PC-3 (cell line): ENCODE results near the gene NUB1. TPM values are rescaled to one million over a fixed set of nuclear protein-coding genes. Genes with fewer than 3 reads are reported as not detected.

Source experiments
- ATAC-seq: fragments of 200-7000 bp; cut with Tn5 transposase; 2 replicates; pipeline ENCODE4 v1.9.1; 2020; ENCODE audit warnings: mild to moderate bottlenecking, moderate library complexity
- BruUV-seq: library from RNA; stranded (reverse); fragments of 400-500 nt; replicated peaks from 2 replicates; lab custom pipeline; 2021; lab: Mats Ljungman, UMichigan
- CTCF ChIA-PET: fragments of 300-600 bp; sonication (Branson Sonifier 250); formaldehyde crosslinking; loops from one replicate; lab custom pipeline; 2022; ENCODE audit warnings: antibody characterized with exemption; lab: Charles Lee
- POLR2A ChIA-PET: fragments of 300-600 bp; sonication (Branson Sonifier 250); formaldehyde crosslinking; loops from one replicate; lab custom pipeline; 2022; ENCODE audit warnings: antibody characterized with exemption; ENCODE audit not compliant: unreplicated experiment; lab: Charles Lee
- DNase-seq: peaks from one replicate; pipeline ENCODE4 v3.0.0-alpha.2; 2015
- H2AFZ ChIP-seq: fragments of 300-600 bp; sonication (generic); 2 replicates; pipeline ENCODE4 v1.6.0; 2016; ENCODE audit warnings: antibody characterized with exemption, low read length
- H3F3A ChIP-seq: fragments of 300-600 bp; sonication (generic); one replicate; pipeline ENCODE4 v1.6.0; 2017; ENCODE audit warnings: antibody characterized with exemption, low read length, control low read depth, mild to moderate bottlenecking; ENCODE audit not compliant: unreplicated experiment
- H3K27ac ChIP-seq: fragments of 300-600 bp; sonication (generic); 2 replicates; pipeline ENCODE4 v1.5.1; 2016; ENCODE audit warnings: mild to moderate bottlenecking, low read length
- H3K27me3 ChIP-seq: fragments of 300-600 bp; sonication (generic); 2 replicates; pipeline ENCODE4 v1.6.1; 2016; ENCODE audit warnings: low read length, mixed read lengths
- H3K36me3 ChIP-seq: fragments of 300-600 bp; sonication (generic); 2 replicates; pipeline ENCODE4 v1.6.1; 2016; ENCODE audit warnings: low read depth, mixed run types, low read length, mixed read lengths
- H3K4me1 ChIP-seq: fragments of 300-600 bp; sonication (generic); 2 replicates; pipeline ENCODE4 v1.5.1; 2016; ENCODE audit warnings: low read length; ENCODE audit not compliant: insufficient read depth
- H3K4me2 ChIP-seq: fragments of 300-600 bp; sonication (generic); 2 replicates; pipeline ENCODE4 v1.6.0; 2016; ENCODE audit warnings: low read length
- H3K4me3 ChIP-seq: fragments of 300-600 bp; sonication (generic); 2 replicates; pipeline ENCODE4 v1.5.1; 2016; ENCODE audit warnings: mild to moderate bottlenecking, low read length, mixed read lengths
- H3K79me2 ChIP-seq: fragments of 300-600 bp; sonication (generic); 2 replicates; pipeline ENCODE4 v1.6.1; 2017; ENCODE audit warnings: low read length, mixed read lengths
- H3K9ac ChIP-seq: fragments of 300-600 bp; sonication (generic); 2 replicates; pipeline ENCODE4 v1.6.0; 2016; ENCODE audit warnings: mild to moderate bottlenecking, low read length
- H3K9me2 ChIP-seq: fragments of 300-600 bp; sonication (generic); replicated peaks from 2 replicates; pipeline ENCODE4 v1.6.1; 2016; ENCODE audit warnings: mixed run types, low read length, mixed read lengths
- H3K9me3 ChIP-seq: fragments of 300-600 bp; sonication (generic); 2 replicates; pipeline ENCODE4 v1.6.1; 2016; ENCODE audit warnings: low read length, mixed read lengths
- H4K20me1 ChIP-seq: fragments of 300-600 bp; sonication (generic); 2 replicates; pipeline ENCODE4 v1.6.1; 2016; ENCODE audit warnings: low read length, mixed read lengths
- CTCF ChIP-seq: fragments of 300-600 bp; sonication (generic); conservative IDR thresholded peaks from 2 replicates; pipeline ENCODE4 v1.5.1; 2017; ENCODE audit warnings: antibody characterized with exemption, low read depth, mild to moderate bottlenecking, low read length
- EZH2 ChIP-seq: fragments of 300-600 bp; sonication (generic); IDR thresholded peaks from one replicate; pipeline ENCODE4 v1.6.1; 2017; ENCODE audit warnings: antibody characterized with exemption, mild to moderate bottlenecking, low read length; ENCODE audit not compliant: unreplicated experiment
- EZH2phosphoT487 ChIP-seq: fragments of 300-600 bp; sonication (generic); IDR thresholded peaks from 2 replicates; pipeline ENCODE4 v1.6.1; 2018; ENCODE audit warnings: mild to moderate bottlenecking, antibody characterized with exemption, low read length, borderline replicate concordance
- intact Hi-C: fragments of 100-400 bp; cut with micrococcal nuclease; formaldehyde crosslinking; loops from 2 replicates; pipeline ENCODE4 v1.9.0; 2023
- total RNA-seq: library from RNA; depleted of rRNA; stranded (reverse); fragments of >200 nt; gene quantifications from 2 replicates; pipeline ENCODE4 v1.2.3, GENCODE V29; 2014

The NUB1 gene
- total RNA-seq, 1 experiment from 2014 or later = 40.1 TPM

DNA sequence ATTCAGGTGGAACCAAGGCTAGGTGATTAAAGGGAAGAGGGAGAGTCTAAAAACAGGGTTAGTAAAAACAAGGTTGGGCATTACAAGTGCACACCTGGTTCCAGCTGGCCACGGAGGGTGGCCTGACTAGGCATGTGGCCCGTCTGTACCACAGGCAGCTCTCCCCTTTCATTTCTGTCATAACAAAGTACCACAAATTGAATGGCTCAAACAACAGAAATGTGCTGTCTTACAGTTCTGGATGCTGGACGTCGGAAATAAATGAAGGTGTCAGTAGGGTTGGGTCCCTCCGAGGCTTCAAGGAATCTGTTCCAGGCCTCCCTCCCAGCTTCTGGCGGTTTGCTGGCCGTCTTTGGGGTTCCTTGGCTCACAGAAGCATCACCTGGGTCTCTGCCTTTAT is 81.6 kb downstream of the NUB1 start:
- Histone ChIP-seq H3K9me2 (no peaks in the 10 kb centered on the region), H3K36me3 (no peaks in the 10 kb centered on the region), H4K20me1 (no peaks in the 10 kb centered on the region), H3K9me3 (0 out of 2 replicates have a peak, but pooled peaks cover 5% of the 10 kb centered on the region), H3K4me2 (no peak overlapping the region), H3K9ac (no peak overlapping the region), H3K4me3 (no peak overlapping the region), H3K4me1 (peaks cover 10% of the 10 kb centered on the region), H3K27ac (no peak overlapping the region), H3F3A (no peaks in the 10 kb centered on the region), H3K79me2 (no peaks in the 10 kb centered on the region), H2AFZ (no peak overlapping the region), H3K27me3 (no peaks in the 10 kb centered on the region)
- BruUV-seq = no TSS peak
- ATAC-seq (no peak), DNase-seq (no peak)
- CTCF ChIA-PET = no interaction called here
- TF ChIP-seq EZH2 (no peak), CTCF (no peak), EZH2phosphoT487 (no peak)
- POLR2A ChIA-PET = no interaction called here
- intact Hi-C loops = no loop called here

DNA sequence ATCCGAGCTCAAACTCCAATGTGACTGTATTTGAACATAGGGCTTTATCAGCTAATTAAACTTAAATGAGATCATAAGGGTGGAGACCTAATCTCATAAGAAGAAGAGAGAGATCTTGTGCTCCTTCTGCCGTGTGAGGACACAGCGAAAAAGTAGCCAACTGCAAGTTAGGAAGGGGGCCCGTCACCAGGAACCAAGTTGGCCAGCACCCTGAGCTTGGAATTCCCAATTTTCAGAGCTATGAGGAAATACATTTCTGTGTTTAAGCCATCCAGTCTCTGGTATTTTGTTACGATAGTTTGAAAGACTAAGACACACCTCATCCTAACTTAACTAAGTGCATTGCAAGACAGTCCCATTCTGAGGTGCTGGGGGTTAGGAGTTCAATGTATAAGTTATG is 82.3 kb downstream of the NUB1 start:
- no peak for TF ChIP-seq CTCF
- no peak for TF ChIP-seq EZH2
- no peak for TF ChIP-seq EZH2phosphoT487
- DNase-seq (no peak), ATAC-seq (no peak)
- intact Hi-C loops = no loop called here
- Histone ChIP-seq H3K4me1 (peaks cover 10% of the 10 kb centered on the region), H3K79me2 (no peaks in the 10 kb centered on the region), H4K20me1 (no peaks in the 10 kb centered on the region), H3K27ac (no peak overlapping the region), H3K9me3 (0 out of 2 replicates have a peak, but pooled peaks cover 5% of the 10 kb centered on the region), H3K9me2 (no peaks in the 10 kb centered on the region), H3K4me2 (no peak overlapping the region), H3K4me3 (no peak overlapping the region), H3K36me3 (no peaks in the 10 kb centered on the region), H3F3A (no peaks in the 10 kb centered on the region), H3K9ac (no peak overlapping the region), H2AFZ (no peak overlapping the region), H3K27me3 (no peaks in the 10 kb centered on the region)
- CTCF ChIA-PET = no interaction called here
- POLR2A ChIA-PET = no interaction called here
- no TSS peak for BruUV-seq

- POLR2A ChIA-PET = no interaction called here
- TF ChIP-seq EZH2phosphoT487 (no peak), CTCF (no peak), EZH2 (no peak)
- DNase-seq (no peak), ATAC-seq (no peak)
- Histone ChIP-seq H3K27ac (no peak overlapping the region), H3K27me3 (no peaks in the 10 kb centered on the region), H3K4me3 (no peak overlapping the region), H2AFZ (no peak overlapping the region), H3K79me2 (no peaks in the 10 kb centered on the region), H3K4me2 (no peak overlapping the region), H3K9me3 (0 out of 2 replicates have a peak, but pooled peaks cover 2% of the 10 kb centered on the region), H4K20me1 (no peaks in the 10 kb centered on the region), H3K9me2 (no peaks in the 10 kb centered on the region), H3K36me3 (no peaks in the 10 kb centered on the region), H3F3A (no peaks in the 10 kb centered on the region), H3K4me1 (peaks cover 10% of the 10 kb centered on the region), H3K9ac (no peak overlapping the region)
- CTCF ChIA-PET = no interaction called here
- no TSS peak for BruUV-seq
- intact Hi-C loops = no loop called here
Measured at GRCh38 chr7:151424799-151425198, 83.2 kb downstream of the NUB1 start.
